Activated CD8-positive, alpha-beta T cell treated with anti-CD3 and anti-CD28 coated beads for 36 hours (primary cell): ENCODE results near the gene LIMA1. TPM values are rescaled to one million over a fixed set of nuclear protein-coding genes. Genes with fewer than 3 reads are reported as not detected.

Experiments
- ATAC-seq: fragments of 200-7000 bp; cut with Tn5 transposase; one replicate; pipeline ENCODE4 v1.10.0; 2021; ENCODE audit warnings: mild to moderate bottlenecking, moderate library complexity
- CTCF ChIA-PET: fragments of 350-600 bp; sonication (Branson Sonifier 250); formaldehyde crosslinking; loops from one replicate; lab custom pipeline; 2021; ENCODE audit warnings: antibody characterized with exemption; lab: Charles Lee
- POLR2A ChIA-PET: fragments of 350-600 bp; sonication (Branson Sonifier 250); formaldehyde crosslinking; loops from one replicate; lab custom pipeline; 2021; ENCODE audit warnings: antibody characterized with exemption; lab: Charles Lee
- DNase-seq: peaks from one replicate; pipeline ENCODE4 v3.0.0-alpha.2; 2020
- H3K27ac Mint-ChIP-seq: one replicate; pipeline ENCODE4 v1.8.0; 2021; ENCODE audit warnings: mild to moderate bottlenecking, mixed read lengths
- H3K27me3 Mint-ChIP-seq: one replicate; pipeline ENCODE4 v1.8.0; 2021; ENCODE audit warnings: mixed read lengths
- H3K36me3 Mint-ChIP-seq: one replicate; pipeline ENCODE4 v1.8.0; 2021; ENCODE audit warnings: low read depth, mixed read lengths
- H3K4me1 Mint-ChIP-seq: one replicate; pipeline ENCODE4 v1.8.0; 2021; ENCODE audit warnings: low read depth, mixed read lengths
- H3K4me3 Mint-ChIP-seq: one replicate; pipeline ENCODE4 v1.8.0; 2021; ENCODE audit warnings: mild to moderate bottlenecking, moderate library complexity, mixed read lengths
- H3K9me3 Mint-ChIP-seq: one replicate; pipeline ENCODE4 v1.8.0; 2021; ENCODE audit warnings: mixed read lengths
- CTCF ChIP-seq: fragments of 200-600 bp; IDR thresholded peaks from one replicate; pipeline ENCODE4 v1.8.0; 2022; ENCODE audit warnings: antibody characterized with exemption, mild to moderate bottlenecking
- intact Hi-C: fragments of 100-400 bp; cut with micrococcal nuclease; formaldehyde crosslinking; loops from one replicate; pipeline ENCODE4 v1.10.0; 2022
- total RNA-seq, 2 experiments: library from RNA; stranded (reverse); gene quantifications; one replicate each; pipeline ENCODE4 v1.2.3, GENCODE V29; 2021

The LIMA1 gene
- total RNA-seq, 2 experiments from 2014 or later: 44.2 to 45.5 TPM

- no peak overlapping the region for H3K27ac Mint-ChIP-seq
- TF ChIP-seq CTCF: no peak
- H3K4me1 Mint-ChIP-seq: peaks cover 22% of the 10 kb centered on the region
- no peaks in the 10 kb centered on the region for H3K36me3 Mint-ChIP-seq
- H3K27me3 Mint-ChIP-seq: no peaks in the 10 kb centered on the region
- ChIA-PET CTCF (interaction anchor here (0.7 to 1.3 kb wide), 4 partner anchors 16 to 174 kb away, joined by 3 read pairs; no protein-coding TSS in a partner anchor), POLR2A (no interaction called here)
- no peak for ATAC-seq
- no peaks in the 10 kb centered on the region for H3K9me3 Mint-ChIP-seq
- no peak overlapping the region for H3K4me3 Mint-ChIP-seq
- no peak for DNase-seq
- intact Hi-C loops: no loop called here
These were observed 1.9 kb upstream of the LIMA1 start for GRCh38 chr12:50285253-50285652.

GRCh38 chr12:50282721-50283228 lies 545 bp downstream of the LIMA1 start:
- Mint-ChIP-seq H3K4me3 (peak overlapping the region; percentile 88), H3K27ac (no peak overlapping the region), H3K9me3 (no peaks in the 10 kb centered on the region), H3K36me3 (no peaks in the 10 kb centered on the region), H3K4me1 (peaks cover 22% of the 10 kb centered on the region), H3K27me3 (no peaks in the 10 kb centered on the region)
- ATAC-seq (peak; percentile 14), DNase-seq (no peak)
- no peak for TF ChIP-seq CTCF
- intact Hi-C loops: loop anchor here (5.0 kb wide), 1 partner anchor 60 kb away; no protein-coding TSS in a partner anchor
- POLR2A ChIA-PET: interaction anchor here (0.9 to 1.8 kb wide), 2 partner anchors 30 to 171 kb away, joined by 3 to 7 read pairs; partner anchors contain the start of gene COX14
- CTCF ChIA-PET: interaction anchor here (1.5 to 2.5 kb wide), 5 partner anchors 9 to 415 kb away, joined by 3 to 22 read pairs (median 7); partner anchors contain the start of gene COX14

- intact Hi-C loops: no loop called here
- DNase-seq: no peak
- H3K27me3 Mint-ChIP-seq: no peaks in the 10 kb centered on the region
- H3K9me3 Mint-ChIP-seq: no peaks in the 10 kb centered on the region
- H3K4me3 Mint-ChIP-seq: no peak overlapping the region
- peaks cover 25% of the 10 kb centered on the region for H3K4me1 Mint-ChIP-seq
- ChIA-PET CTCF (no interaction called here), POLR2A (no interaction called here)
- TF ChIP-seq CTCF: no peak
- no peaks in the 10 kb centered on the region for H3K36me3 Mint-ChIP-seq
- no peak overlapping the region for H3K27ac Mint-ChIP-seq
- no peak for ATAC-seq
These were observed 3.8 kb downstream of the LIMA1 start for GRCh38 chr12:50279501-50279900.

GRCh38 chr12:50276912-50277671 lies 6.2 kb downstream of the LIMA1 start:
- intact Hi-C loops: no loop called here
- Mint-ChIP-seq H3K4me3 (no peak overlapping the region), H3K27ac (no peak overlapping the region), H3K9me3 (no peaks in the 10 kb centered on the region), H3K36me3 (no peaks in the 10 kb centered on the region), H3K27me3 (no peaks in the 10 kb centered on the region), H3K4me1 (peaks cover 14% of the 10 kb centered on the region)
- no peak for TF ChIP-seq CTCF
- CTCF ChIA-PET: interaction anchor here (1.0 kb wide), 1 partner anchor 37 kb away, joined by 3 read pairs; no protein-coding TSS in a partner anchor
- ATAC-seq (no peak), DNase-seq (no peak)
- POLR2A ChIA-PET: no interaction called here

GRCh38 chr12:50276068-50276467 lies 7.3 kb downstream of the LIMA1 start:
- ATAC-seq (no peak), DNase-seq (no peak)
- ChIA-PET POLR2A (no interaction called here), CTCF (no interaction called here)
- Mint-ChIP-seq H3K4me1 (peaks cover 10% of the 10 kb centered on the region), H3K9me3 (no peaks in the 10 kb centered on the region), H3K36me3 (no peaks in the 10 kb centered on the region), H3K4me3 (no peak overlapping the region), H3K27ac (no peak overlapping the region), H3K27me3 (no peaks in the 10 kb centered on the region)
- intact Hi-C loops: no loop called here
- TF ChIP-seq CTCF: no peak
